Muscle of leg (tissue), 11 donors: Measurements from ENCODE around the gene CRYL1. TPM values are rescaled to one million over a fixed set of nuclear protein-coding genes. Genes with fewer than 3 reads are reported as not detected.

ENCODE experiments used
- DNase-seq: peaks from one replicate; pipeline ENCODE4 v3.0.0; 2013
- H3K27ac ChIP-seq: one replicate; pipeline ENCODE4 v1.5.1; 2013; ENCODE audit warnings: mild to moderate bottlenecking, low read length, control low read depth
- H3K27me3 ChIP-seq: one replicate; pipeline ENCODE4 v1.6.1; 2013; ENCODE audit warnings: low read length; ENCODE audit not compliant: control insufficient read depth, insufficient read depth
- H3K36me3 ChIP-seq: one replicate; pipeline ENCODE4 v1.6.1; 2013; ENCODE audit warnings: low read length; ENCODE audit not compliant: control insufficient read depth, insufficient read depth
- H3K4me1 ChIP-seq: one replicate; pipeline ENCODE4 v1.6.1; 2013; ENCODE audit warnings: low read length; ENCODE audit not compliant: control insufficient read depth, insufficient read depth
- H3K4me3 ChIP-seq: one replicate; pipeline ENCODE4 v1.5.1; 2013; ENCODE audit warnings: low read length, control low read depth
- H3K9me3 ChIP-seq: replicated peaks from 2 replicates; pipeline ENCODE4 v1.6.1; 2013; ENCODE audit warnings: low read depth, low read length; ENCODE audit not compliant: control insufficient read depth
- WGBS: methylation state at CpG from one replicate; pipeline ENCODE4 v1.1.5; 2013; ENCODE audit warnings: missing lambda C conversion rate; ENCODE audit not compliant: insufficient coverage; 5-methylcytosine and 5-hydroxymethylcytosine counted together
- polyA plus RNA-seq, 8 donors: library from polyadenylated mRNA; unstranded; fragments of 120-200 nt; gene quantifications; one replicate each; pipeline versions ENCODE4 v1.2.1 to v1.2.3, GENCODE V29; 2013; ENCODE audit warnings: inconsistent platforms in 1 of 8, low replicate concordance in 1 of 8; ENCODE audit not compliant: insufficient read length in 8 of 8, insufficient read depth in 1 of 8
- total RNA-seq: library from RNA; stranded (reverse); fragments of 120-200 nt; gene quantifications from one replicate; pipeline ENCODE4 v1.2.4, GENCODE V29; 2013

CRYL1 gene
- total and polyA plus RNA-seq, 9 donors: 23.6 to 39.1 (median 30.4) TPM

DNA sequence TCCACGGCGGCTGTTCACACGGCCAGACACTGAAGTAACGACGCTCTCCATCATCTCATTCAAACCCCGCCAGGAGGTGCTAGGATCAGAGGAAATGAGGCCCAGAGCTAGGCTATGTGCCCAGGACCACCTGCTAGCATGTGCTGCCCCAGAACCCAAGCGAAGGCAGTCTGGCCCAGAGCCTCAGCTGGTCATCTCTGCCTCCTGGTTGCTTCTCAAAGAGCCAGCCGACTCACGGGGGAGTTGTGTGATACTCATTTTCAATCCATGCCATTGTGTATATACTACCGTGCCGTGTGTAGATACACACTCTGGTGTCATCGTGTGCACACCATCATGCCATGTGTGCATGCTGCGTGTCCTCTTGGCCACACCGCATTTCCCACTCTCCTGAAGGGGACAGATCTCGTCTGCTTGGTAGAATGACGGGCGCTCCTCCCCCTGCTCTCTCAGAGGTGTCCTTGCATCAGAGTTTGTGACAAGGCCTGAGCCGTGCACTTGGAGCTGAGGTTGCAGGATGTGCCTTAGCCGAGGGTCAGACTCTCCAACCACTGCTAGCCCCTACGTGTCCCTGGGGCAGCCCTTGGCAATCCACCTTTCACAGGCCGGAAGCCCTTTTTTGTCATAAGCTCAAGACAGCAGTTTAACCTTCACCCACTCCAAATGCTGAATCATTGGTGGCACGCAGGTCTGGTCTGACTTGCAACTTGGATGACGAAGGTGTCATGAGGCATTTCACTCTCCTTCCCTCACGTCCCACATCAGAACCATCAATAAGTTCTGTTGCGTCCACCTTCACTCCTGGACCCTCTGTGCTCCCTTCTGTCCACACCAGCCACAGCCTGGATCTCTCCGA lies 130.4 kb downstream of the CRYL1 start:
- Histone ChIP-seq H3K9me3 (no peaks in the 10 kb centered on the region), H3K4me3 (no peak overlapping the region), H3K27ac (no peak overlapping the region), H3K36me3 (no peaks in the 10 kb centered on the region), H3K4me1 (no peaks in the 10 kb centered on the region), H3K27me3 (peaks cover 3% of the 10 kb centered on the region)
- DNase-seq: no peak
- WGBS: 87% methylated on average over 20 of the region's 26 CpGs

DNA sequence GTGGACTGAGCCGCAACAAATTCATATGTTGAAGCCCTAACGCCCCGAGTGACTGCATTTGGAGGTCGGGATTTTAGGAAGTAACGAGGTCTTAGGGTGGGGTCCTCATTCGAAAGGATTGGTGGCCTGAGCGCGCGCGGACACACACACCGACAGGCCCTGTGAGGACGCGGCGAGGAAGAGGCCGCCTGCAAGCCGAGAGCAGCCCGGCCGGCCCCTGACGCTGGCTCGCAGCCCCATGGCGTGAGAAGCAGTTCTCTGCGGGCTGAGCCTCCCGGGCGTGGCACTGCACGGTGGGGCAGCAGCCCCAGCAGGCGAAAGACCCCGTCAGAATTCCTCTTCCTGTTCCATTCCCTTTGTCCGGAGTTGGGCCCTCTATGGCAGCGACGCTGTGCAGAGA lies 131.2 kb downstream of the CRYL1 start:
- H3K4me1 ChIP-seq: no peaks in the 10 kb centered on the region
- H3K9me3 ChIP-seq: no peaks in the 10 kb centered on the region
- H3K27me3 ChIP-seq: peaks cover 3% of the 10 kb centered on the region
- no peak overlapping the region for H3K27ac ChIP-seq
- no peak overlapping the region for H3K4me3 ChIP-seq
- no peak for DNase-seq
- WGBS: 27% methylated on average over 30 of the region's 30 CpGs
- H3K36me3 ChIP-seq: no peaks in the 10 kb centered on the region

DNA sequence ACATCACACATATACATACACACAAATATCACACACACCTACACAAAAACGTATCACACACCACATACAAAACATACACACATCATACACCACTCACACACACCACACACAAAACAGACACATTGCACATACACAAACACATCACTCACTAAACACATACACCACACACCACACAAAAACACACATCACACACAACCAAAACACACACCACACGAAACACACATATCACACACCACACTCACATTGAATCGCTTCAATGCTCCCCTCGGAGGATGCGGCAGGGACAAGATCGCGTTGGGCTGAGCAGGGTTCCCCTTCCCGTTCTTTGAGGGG lies 131.5 kb downstream of the CRYL1 start:
- H3K36me3 ChIP-seq: no peaks in the 10 kb centered on the region
- no peak overlapping the region for H3K4me3 ChIP-seq
- DNase-seq: no peak
- no peaks in the 10 kb centered on the region for H3K9me3 ChIP-seq
- H3K27ac ChIP-seq: no peak overlapping the region
- peaks cover 3% of the 10 kb centered on the region for H3K27me3 ChIP-seq
- H3K4me1 ChIP-seq: no peaks in the 10 kb centered on the region
- WGBS: 65% methylated on average over 2 of the region's 8 CpGs

DNA sequence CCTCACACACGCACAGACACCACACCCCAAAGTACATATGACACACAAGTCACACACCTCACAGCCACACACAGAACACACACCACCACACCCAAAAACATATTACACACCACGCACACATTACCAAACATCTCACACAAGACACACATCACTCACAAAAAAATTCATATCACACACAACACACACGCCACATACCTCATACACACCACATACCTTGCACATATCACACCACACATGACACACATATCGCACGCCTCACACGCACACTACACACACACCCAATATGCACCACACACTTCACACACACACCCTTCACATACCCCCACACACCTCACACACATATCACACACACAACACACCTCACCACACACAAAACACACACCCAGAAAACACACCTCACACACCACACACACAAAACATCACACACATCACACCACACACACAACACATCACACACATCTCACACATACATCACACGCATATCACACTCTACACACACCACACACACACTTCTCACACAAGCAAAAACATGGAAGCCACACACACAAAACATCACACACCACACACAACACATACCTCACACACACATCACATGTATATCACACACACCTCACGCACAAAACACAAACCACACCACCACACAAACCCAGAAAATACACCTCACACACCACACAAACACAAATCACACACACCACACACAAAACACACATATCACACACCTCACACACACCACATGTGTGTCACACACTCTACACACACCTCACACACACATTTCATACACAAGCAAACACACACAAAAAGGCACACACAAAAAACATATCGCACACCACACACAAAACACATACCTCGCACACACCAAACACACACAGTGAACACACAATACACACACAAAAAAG lies 132.1 kb downstream of the CRYL1 start:
- peaks cover 3% of the 10 kb centered on the region for H3K27me3 ChIP-seq

DNA sequence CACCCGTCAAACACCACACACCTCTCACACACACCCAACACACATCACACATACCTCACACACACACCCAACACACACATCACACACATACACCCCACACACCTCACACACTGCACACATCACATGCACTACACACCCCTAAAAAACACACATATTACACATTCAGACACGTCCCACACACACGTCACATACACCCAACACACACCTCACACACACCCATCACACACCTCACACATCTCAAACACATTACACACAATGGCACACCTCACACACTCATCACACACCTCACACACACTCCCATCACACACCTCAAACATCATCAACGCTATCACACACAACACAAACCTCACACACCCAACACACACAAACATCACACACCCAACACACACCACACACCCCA lies 133.1 kb downstream of the CRYL1 start:
- Histone ChIP-seq H3K36me3 (no peaks in the 10 kb centered on the region), H3K9me3 (no peaks in the 10 kb centered on the region), H3K4me3 (no peak overlapping the region), H3K27me3 (peaks cover 3% of the 10 kb centered on the region), H3K4me1 (peaks cover 4% of the 10 kb centered on the region), H3K27ac (no peak overlapping the region)
- WGBS: 90% methylated on average over 4 of the region's 4 CpGs
- no peak for DNase-seq

More for the DNA sequence above, 132.1 kb downstream of the CRYL1 start:
- peaks cover 1% of the 10 kb centered on the region for H3K4me1 ChIP-seq
- no peak overlapping the region for H3K27ac ChIP-seq
- WGBS: 97% methylated on average over 10 of the region's 10 CpGs
- H3K9me3 ChIP-seq: no peaks in the 10 kb centered on the region
- no peak for DNase-seq
- H3K36me3 ChIP-seq: no peaks in the 10 kb centered on the region
- H3K4me3 ChIP-seq: no peak overlapping the region

DNA sequence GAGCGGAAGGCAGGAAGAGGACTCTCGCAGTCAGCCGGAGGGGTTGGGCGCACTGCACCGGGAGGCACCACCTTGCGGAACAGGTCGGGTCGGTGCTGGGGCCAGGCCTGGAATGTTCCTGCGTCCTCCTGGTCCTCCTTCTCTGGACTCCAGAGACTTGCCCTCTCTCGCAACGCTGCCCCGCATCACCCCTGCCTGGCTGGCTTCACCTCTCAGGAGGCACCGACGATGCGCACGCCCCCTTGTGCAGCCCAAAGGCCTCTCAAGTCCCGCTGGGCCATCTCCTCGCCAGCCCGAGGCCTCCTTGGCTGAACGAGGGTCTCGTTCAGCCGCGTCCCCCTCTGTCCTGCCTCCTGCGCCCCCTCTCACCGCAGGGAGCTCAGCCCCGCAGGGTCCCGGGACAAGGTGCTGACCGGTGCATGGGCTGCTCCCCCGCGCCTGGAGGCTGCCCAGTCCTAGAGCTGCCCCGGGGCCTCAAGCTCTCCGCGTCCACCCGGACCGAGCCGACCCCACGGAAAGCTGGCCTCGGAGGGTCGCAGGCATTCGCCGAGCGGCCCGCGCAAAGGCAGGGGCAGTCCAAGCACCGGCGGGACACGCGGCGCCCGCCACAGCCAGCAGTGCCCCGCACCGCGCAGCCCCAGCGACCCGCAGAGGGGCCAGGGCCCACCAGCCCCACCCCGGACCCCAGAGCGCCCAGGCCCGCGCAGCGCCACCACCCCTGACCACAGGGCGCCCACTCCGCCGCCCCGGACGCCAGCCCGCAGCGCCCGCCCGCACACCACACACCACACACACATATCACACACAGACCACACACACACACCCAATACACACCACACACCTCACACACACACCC lies 133.8 kb downstream of the CRYL1 start:
- WGBS: 94% methylated on average over 66 of the region's 69 CpGs

DNA sequence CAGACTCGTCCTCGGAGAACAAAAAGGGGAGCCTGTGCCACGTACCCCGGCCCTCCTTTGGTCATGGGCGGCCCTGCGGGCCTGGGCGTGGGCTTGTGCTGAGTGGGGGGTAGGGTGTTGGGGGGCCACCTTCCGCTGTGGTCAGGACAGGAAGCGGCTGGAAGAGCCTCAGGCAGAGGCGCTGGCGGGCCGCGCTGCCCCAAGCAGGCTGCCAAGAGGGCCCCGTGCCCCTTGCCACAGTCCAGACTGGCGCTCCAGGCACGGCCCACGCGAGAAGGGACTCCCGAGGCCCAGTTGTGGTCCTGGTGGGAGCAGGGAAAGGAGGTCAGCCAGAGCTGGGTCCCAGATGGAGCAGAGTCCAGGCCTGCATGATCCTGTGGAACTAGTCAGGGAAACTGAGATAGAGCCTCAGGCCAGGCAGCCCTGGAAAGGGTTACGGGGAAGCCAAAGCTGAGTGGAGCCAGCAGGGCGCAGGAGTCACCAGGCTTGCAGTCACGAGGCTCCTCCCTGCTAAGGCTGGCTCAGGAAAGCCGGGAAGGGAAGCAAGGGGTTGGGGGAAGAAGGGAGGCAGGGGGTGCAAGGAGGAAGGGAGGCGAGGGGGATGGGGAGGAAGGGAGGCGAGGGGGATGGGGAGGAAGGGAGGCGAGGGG lies 135.0 kb downstream of the CRYL1 start:
- Histone ChIP-seq H3K27ac (no peak overlapping the region), H3K36me3 (no peaks in the 10 kb centered on the region), H3K4me1 (peaks cover 4% of the 10 kb centered on the region), H3K4me3 (no peak overlapping the region), H3K27me3 (peaks cover 3% of the 10 kb centered on the region), H3K9me3 (no peaks in the 10 kb centered on the region)
- 81% methylated on average over 23 of the region's 26 CpGs for WGBS
- DNase-seq: no peak

More for the DNA sequence above, 133.8 kb downstream of the CRYL1 start:
- peaks cover 4% of the 10 kb centered on the region for H3K4me1 ChIP-seq
- peaks cover 3% of the 10 kb centered on the region for H3K27me3 ChIP-seq
- no peak overlapping the region for H3K27ac ChIP-seq
- H3K9me3 ChIP-seq: no peaks in the 10 kb centered on the region
- no peaks in the 10 kb centered on the region for H3K36me3 ChIP-seq
- no peak for DNase-seq
- no peak overlapping the region for H3K4me3 ChIP-seq

DNA sequence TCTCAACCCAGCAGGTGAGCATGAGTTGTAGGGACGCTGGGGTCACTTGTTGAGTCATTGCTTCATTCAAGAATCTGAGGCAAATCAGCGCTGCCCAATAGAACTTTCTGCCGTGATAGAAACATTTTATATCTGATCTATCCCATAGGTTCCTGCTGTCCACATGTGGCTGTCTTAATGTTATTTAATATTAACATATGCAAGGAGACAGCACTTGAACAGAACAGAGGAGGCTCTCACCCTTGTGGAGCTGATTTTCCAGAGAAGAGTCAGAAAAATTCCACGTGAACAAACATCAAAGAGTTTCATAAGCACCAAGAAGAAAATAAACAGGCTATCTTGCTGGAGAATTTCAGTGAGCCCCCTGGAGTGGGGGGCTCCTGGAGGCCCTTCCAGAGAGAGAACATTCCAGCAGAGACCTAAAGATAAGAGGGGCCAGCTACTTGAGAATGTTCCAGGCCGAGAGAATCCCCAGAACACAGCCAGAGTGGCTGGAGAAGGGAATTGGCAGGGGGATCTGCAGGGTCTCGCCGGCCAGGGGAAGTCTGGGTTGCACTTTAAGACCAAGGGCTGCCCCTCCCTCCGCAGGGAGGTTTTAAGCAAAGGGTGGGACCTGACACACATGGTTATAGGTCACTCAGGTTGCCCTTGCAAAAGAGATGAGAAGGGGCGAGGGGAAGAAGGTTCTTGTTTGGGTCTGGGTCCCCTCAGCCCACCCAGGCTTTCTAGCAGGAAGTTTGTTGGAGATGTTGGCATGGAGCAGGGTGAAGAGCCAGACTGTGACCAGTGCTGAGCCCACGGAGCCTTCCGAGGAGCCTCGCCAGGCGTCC lies 135.7 kb downstream of the CRYL1 start:
- WGBS: 73% methylated on average over 9 of the region's 13 CpGs
- no peak overlapping the region for H3K4me3 ChIP-seq
- H3K27me3 ChIP-seq: peaks cover 3% of the 10 kb centered on the region
- H3K9me3 ChIP-seq: no peaks in the 10 kb centered on the region
- no peaks in the 10 kb centered on the region for H3K36me3 ChIP-seq
- H3K4me1 ChIP-seq: peaks cover 4% of the 10 kb centered on the region
- DNase-seq: no peak
- no peak overlapping the region for H3K27ac ChIP-seq

DNA sequence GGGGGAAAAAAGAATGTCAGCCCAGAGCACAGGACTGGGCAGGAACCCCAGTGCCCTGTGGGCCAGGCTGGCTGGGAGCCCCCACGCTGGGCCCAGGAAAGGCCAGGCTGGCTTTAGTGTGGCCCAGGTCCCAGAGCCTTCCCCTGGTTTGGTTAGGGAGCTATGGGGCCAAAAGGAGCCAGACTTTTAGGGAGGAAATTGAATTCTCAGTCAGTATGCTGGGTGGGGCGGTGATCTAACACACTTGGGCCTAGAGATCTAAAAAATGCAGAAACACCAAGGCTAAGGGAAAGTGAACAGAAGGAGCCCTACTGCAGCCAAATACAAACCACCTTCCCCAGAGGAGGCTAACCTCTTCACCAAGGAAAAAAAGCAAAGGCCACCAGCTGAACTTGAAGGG lies 137.5 kb downstream of the CRYL1 start:
- H3K4me3 ChIP-seq: no peak overlapping the region
- no peaks in the 10 kb centered on the region for H3K36me3 ChIP-seq
- peak overlapping the region; percentile 9 for H3K27ac ChIP-seq
- 83% methylated on average over 1 of the region's 2 CpGs for WGBS
- DNase-seq: no peak
- peaks cover 4% of the 10 kb centered on the region for H3K4me1 ChIP-seq
- no peaks in the 10 kb centered on the region for H3K9me3 ChIP-seq
- no peaks in the 10 kb centered on the region for H3K27me3 ChIP-seq
